Left lung (tissue), 10 donors: ENCODE results near the gene NDC1. TPM values are rescaled to one million over a fixed set of nuclear protein-coding genes. Genes with fewer than 3 reads are reported as not detected.

ENCODE experiments used
- ATAC-seq: fragments of 200-7000 bp; cut with Tn5 transposase; one replicate; pipeline ENCODE4 v1.9.1; 2020; ENCODE audit warnings: moderate library complexity
- DNase-seq, 4 donors: peaks; one replicate each; pipeline ENCODE4 v3.0.0-alpha.2; 2013 to 2020
- H3K27ac ChIP-seq, 2 donors: fragments of 200-600 bp; sonication (generic) in 1 of 2; one replicate each; pipeline versions ENCODE4 v1.5.0 to v1.8.0; 2020 to 2021
- H3K27me3 ChIP-seq, 2 donors: fragments of 200-600 bp; sonication (generic) in 1 of 2; one replicate each; pipeline versions ENCODE4 v1.5.0 to v1.8.0; 2020 to 2021
- H3K36me3 ChIP-seq, 2 donors: fragments of 200-600 bp; sonication (generic) in 1 of 2; one replicate each; pipeline versions ENCODE4 v1.5.0 to v1.8.0; 2020 to 2021
- H3K4me1 ChIP-seq, 2 donors: fragments of 200-600 bp; one replicate each; pipeline ENCODE4 v1.8.0; 2021
- H3K4me3 ChIP-seq, 2 donors: fragments of 200-600 bp; sonication (generic) in 1 of 2; one replicate each; pipeline versions ENCODE4 v1.5.0 to v1.8.0; 2020 to 2021; ENCODE audit warnings: mild to moderate bottlenecking in 1 of 2
- H3K9me3 ChIP-seq, 2 donors: fragments of 200-600 bp; sonication (generic) in 1 of 2; one replicate each; pipeline versions ENCODE4 v1.5.0 to v1.8.0; 2020 to 2021
- CTCF ChIP-seq, 2 donors: fragments of 200-600 bp; sonication (generic) in 1 of 2; IDR thresholded peaks; one replicate each; pipeline versions ENCODE4 v1.5.0 to v1.8.0; 2021; ENCODE audit warnings: antibody characterized with exemption in 2 of 2
- intact Hi-C, 2 donors: fragments of 100-400 bp; cut with DNase I; formaldehyde crosslinking; loops; one replicate each; pipeline versions ENCODE4 v1.11.2 to v1.14.2; 2022
- polyA plus RNA-seq, 6 donors: library from polyadenylated mRNA; unstranded; fragments of 120-200 nt; gene quantifications; one replicate each; pipeline ENCODE4 v1.2.1, GENCODE V29; 2013; ENCODE audit not compliant: insufficient read length in 6 of 6
- total RNA-seq, 2 donors: library from RNA; stranded (reverse); fragmentation: NEBNext Ultra II Directional; extraction: Animal tissue kit (Norgen Biotek cat#: 25700); gene quantifications; one replicate each; pipeline ENCODE4 v1.2.1, GENCODE V29; 2021
- donor health status: DM: no; HTN: yes; CAD: no.
- donor health status: DM: no; HTN: no; CAD: no.

The NDC1 gene
- total and polyA plus RNA-seq, 8 donors: 9.1 to 27.4 (median 20.6) TPM

GRCh38 chr1:53783056-53783455 lies 55.0 kb downstream of the NDC1 start:
- Histone ChIP-seq H3K36me3 (peaks cover 0 to 67% of the 10 kb centered on the region in 2 donors), H3K27me3 (no peaks in the 10 kb centered on the region), H3K4me1 (no peaks in the 10 kb centered on the region), H3K9me3 (no peaks in the 10 kb centered on the region), H3K4me3 (no peak overlapping the region), H3K27ac (no peak overlapping the region)
- DNase-seq: no peak
- no peak for ATAC-seq
- TF ChIP-seq CTCF (IDR thresholded peaks at IDR 0.05): no peak
- intact Hi-C loops: no loop called here

DNA sequence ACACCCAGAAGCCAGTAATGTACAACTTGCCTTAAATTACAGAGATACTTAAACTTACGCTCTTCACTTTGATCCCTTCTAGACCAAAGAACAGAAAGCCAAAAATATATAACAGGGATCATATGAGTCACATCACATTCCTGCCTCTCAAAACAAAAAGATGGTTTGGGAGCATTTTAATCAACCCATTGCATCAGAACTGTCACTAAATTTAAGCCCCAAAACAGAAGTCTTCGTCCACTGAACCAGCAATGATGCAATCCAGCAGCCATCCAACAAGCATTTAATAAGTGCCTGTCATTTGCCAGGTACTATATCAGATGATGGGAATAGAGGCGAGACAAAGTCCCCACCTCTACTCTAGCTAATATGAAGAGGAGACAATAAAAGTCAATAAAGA lies 56.4 kb downstream of the NDC1 start:
- no peaks in the 10 kb centered on the region for H3K4me1 ChIP-seq
- ATAC-seq (no peak), DNase-seq (no peak)
- intact Hi-C loops: no loop called here
- H3K36me3 ChIP-seq: peaks cover 0 to 65% of the 10 kb centered on the region in 2 donors
- H3K27ac ChIP-seq: no peak overlapping the region
- TF ChIP-seq CTCF (IDR thresholded peaks at IDR 0.05): no peak
- H3K4me3 ChIP-seq: no peak overlapping the region
- H3K9me3 ChIP-seq: no peaks in the 10 kb centered on the region
- no peaks in the 10 kb centered on the region for H3K27me3 ChIP-seq

DNA sequence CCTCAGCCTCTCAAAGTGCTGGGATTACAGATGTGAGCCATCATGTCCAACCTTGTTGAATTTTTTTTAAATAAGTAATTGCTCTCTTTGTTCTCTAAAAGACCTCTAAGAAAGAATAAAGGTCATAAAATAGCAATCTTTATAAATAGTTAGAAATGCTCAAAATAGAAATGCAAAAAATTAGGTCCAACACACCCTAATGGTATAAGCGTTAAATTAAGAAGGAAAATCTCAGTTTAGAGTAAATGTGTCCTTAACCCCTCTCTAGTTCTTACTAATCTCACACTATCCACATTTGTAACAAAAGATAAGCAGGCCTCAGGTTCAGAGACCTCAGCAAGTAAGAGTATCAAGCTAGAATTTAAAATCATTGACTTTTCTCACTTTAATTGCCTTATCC lies 60.8 kb downstream of the NDC1 start:
- no peak overlapping the region for H3K4me3 ChIP-seq
- no peaks in the 10 kb centered on the region for H3K4me1 ChIP-seq
- ATAC-seq (no peak), DNase-seq (no peak)
- H3K36me3 ChIP-seq: peaks cover 0 to 28% of the 10 kb centered on the region in 2 donors
- no peaks in the 10 kb centered on the region for H3K9me3 ChIP-seq
- no peaks in the 10 kb centered on the region for H3K27me3 ChIP-seq
- intact Hi-C loops: no loop called here
- H3K27ac ChIP-seq: no peak overlapping the region
- no peak for TF ChIP-seq CTCF (IDR thresholded peaks at IDR 0.05)

DNA sequence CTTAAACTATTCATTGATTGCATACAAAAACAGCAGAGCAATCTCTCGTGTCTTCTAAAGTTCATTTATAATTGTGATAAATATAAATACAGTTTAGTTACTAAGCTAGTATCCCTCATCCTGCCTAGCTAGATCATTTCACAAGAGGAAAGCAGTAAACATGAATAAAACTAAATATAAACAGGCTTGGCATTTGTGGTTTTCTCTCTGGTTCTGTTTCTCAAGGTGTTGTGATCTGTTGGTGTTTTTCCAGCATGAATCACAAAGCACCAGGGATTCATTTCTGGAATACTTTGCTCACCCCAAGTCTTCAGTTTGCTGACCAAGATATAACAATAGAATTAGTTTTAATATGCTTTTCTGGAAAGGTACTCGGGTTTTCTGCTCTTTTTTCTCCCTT lies 66.4 kb downstream of the NDC1 start:
- Histone ChIP-seq H3K4me1 (no peaks in the 10 kb centered on the region), H3K27ac (no peak overlapping the region), H3K4me3 (no peak overlapping the region), H3K9me3 (no peaks in the 10 kb centered on the region), H3K36me3 (peaks cover 0 to 42% of the 10 kb centered on the region in 2 donors), H3K27me3 (no peaks in the 10 kb centered on the region)
- intact Hi-C loops: no loop called here
- TF ChIP-seq CTCF (IDR thresholded peaks at IDR 0.05): no peak
- ATAC-seq: no peak
- DNase-seq: no peak

DNA sequence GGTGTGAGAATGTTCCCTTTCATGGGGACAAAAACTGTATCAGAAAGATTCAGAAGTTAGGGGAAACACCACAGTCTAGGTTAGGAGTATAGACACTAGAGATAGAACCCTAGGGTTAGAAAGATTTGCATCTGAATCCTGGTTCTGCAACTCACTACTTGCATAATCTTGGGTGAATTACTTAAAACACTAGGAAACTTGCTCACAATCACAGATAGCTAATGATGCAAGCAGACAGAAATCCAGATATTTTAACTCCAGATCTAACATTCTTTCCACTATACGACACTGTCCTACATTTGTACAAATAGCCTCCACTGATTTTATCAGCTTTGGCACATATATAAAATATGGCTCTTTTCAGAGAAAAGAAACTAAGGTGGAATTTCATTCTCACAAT lies 68.3 kb downstream of the NDC1 start:
- intact Hi-C loops: no loop called here
- no peaks in the 10 kb centered on the region for H3K27me3 ChIP-seq
- ATAC-seq (no peak), DNase-seq (no peak)
- H3K27ac ChIP-seq: no peak overlapping the region
- no peak for TF ChIP-seq CTCF (IDR thresholded peaks at IDR 0.05)
- no peaks in the 10 kb centered on the region for H3K4me1 ChIP-seq
- no peaks in the 10 kb centered on the region for H3K9me3 ChIP-seq
- no peak overlapping the region for H3K4me3 ChIP-seq
- peaks cover 0 to 42% of the 10 kb centered on the region in 2 donors for H3K36me3 ChIP-seq
